Thoracic aorta (tissue), 2 donors: ENCODE measurements around the gene SLC8A1. TPM values are rescaled to one million over a fixed set of nuclear protein-coding genes. Genes with fewer than 3 reads are reported as not detected.

Experiments
- ATAC-seq: fragments of 150-250 bp; one replicate; pipeline ENCODE4 v1.8.0; 2017; ENCODE audit warnings: low read depth; ENCODE audit not compliant: insufficient number of reproducible peaks, low FRiP score
- DNase-seq: peaks from one replicate; pipeline ENCODE4 v3.0.0-alpha.2; 2020; ENCODE audit warnings: low spot score
- H3K27ac ChIP-seq, 2 donors: fragments of 200-600 bp; sonication (generic); 1 replicate in 1 of 2; 2 replicates in 1 of 2; pipeline ENCODE4 v1.5.1; 2016; ENCODE audit warnings: mild to moderate bottlenecking in 2 of 2, moderate library complexity in 2 of 2
- H3K27me3 ChIP-seq: fragments of 200-600 bp; sonication (generic); replicated peaks from 2 replicates; pipeline ENCODE4 v1.6.0; 2016; ENCODE audit warnings: mild to moderate bottlenecking; ENCODE audit not compliant: insufficient read depth
- H3K36me3 ChIP-seq: fragments of 200-600 bp; sonication (generic); one replicate; pipeline ENCODE4 v1.5.1; 2016
- H3K4me1 ChIP-seq, 2 donors: fragments of 200-600 bp; sonication (generic); 1 replicate in 1 of 2; 2 replicates in 1 of 2; pipeline versions ENCODE4 v1.5.1 to v1.6.0; 2016; ENCODE audit warnings: low read depth in 2 of 2, mild to moderate bottlenecking in 1 of 2; ENCODE audit not compliant: control insufficient read depth in 1 of 2
- H3K4me3 ChIP-seq: fragments of 200-600 bp; sonication (generic); 2 replicates; pipeline ENCODE4 v1.5.1; 2016; ENCODE audit warnings: mild to moderate bottlenecking
- H3K9me3 ChIP-seq: fragments of 200-600 bp; sonication (generic); 2 replicates; pipeline ENCODE4 v1.5.1; 2016
- total RNA-seq, 2 donors: library from RNA; depleted of rRNA; stranded (reverse); fragments of >200 nt; gene quantifications; one replicate each; pipeline versions ENCODE4 v1.1.0 to v1.2.3, GENCODE V29; 2016
- TF ChIP-seq, protein P1 (sequence below): fragments of 200-600 bp; sonication (generic); IDR thresholded peaks from one replicate; pipeline ENCODE4 v1.5.1; 2019; ENCODE audit warnings: antibody characterized with exemption

Gene SLC8A1
- total RNA-seq, 2 donors from 2014 or later: 13.7 to 31.2 TPM

- DNase-seq (no peak), ATAC-seq (peak; percentile 63)
- H3K36me3 ChIP-seq: no peaks in the 10 kb centered on the region
- TF ChIP-seq, protein P1, sequence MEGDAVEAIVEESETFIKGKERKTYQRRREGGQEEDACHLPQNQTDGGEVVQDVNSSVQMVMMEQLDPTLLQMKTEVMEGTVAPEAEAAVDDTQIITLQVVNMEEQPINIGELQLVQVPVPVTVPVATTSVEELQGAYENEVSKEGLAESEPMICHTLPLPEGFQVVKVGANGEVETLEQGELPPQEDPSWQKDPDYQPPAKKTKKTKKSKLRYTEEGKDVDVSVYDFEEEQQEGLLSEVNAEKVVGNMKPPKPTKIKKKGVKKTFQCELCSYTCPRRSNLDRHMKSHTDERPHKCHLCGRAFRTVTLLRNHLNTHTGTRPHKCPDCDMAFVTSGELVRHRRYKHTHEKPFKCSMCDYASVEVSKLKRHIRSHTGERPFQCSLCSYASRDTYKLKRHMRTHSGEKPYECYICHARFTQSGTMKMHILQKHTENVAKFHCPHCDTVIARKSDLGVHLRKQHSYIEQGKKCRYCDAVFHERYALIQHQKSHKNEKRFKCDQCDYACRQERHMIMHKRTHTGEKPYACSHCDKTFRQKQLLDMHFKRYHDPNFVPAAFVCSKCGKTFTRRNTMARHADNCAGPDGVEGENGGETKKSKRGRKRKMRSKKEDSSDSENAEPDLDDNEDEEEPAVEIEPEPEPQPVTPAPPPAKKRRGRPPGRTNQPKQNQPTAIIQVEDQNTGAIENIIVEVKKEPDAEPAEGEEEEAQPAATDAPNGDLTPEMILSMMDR: no peak
- peak overlapping the region; percentile 37 for H3K4me3 ChIP-seq
- peak overlapping the region; percentile 60 to 81 for H3K27ac ChIP-seq
- peaks cover 34 to 58% of the 10 kb centered on the region in 2 donors for H3K4me1 ChIP-seq
- no peaks in the 10 kb centered on the region for H3K27me3 ChIP-seq
- H3K9me3 ChIP-seq: no peaks in the 10 kb centered on the region
Observed at GRCh38 chr2:40281021-40281940, 170.6 kb downstream of the SLC8A1 start.

GRCh38 chr2:40279482-40279881 is 172.4 kb downstream of the SLC8A1 start:
- H3K4me1 ChIP-seq: peaks cover 34 to 48% of the 10 kb centered on the region in 2 donors
- H3K4me3 ChIP-seq: peak overlapping the region; percentile 60

GRCh38 chr2:40279001-40279400 is 172.9 kb downstream of the SLC8A1 start:
- peaks cover 35 to 53% of the 10 kb centered on the region in 2 donors for H3K4me1 ChIP-seq
- peak overlapping the region in 1 of 2 donors; percentile 37 for H3K27ac ChIP-seq
- ATAC-seq: no peak
- no peaks in the 10 kb centered on the region for H3K36me3 ChIP-seq
- TF ChIP-seq, protein P1: no peak
- no peaks in the 10 kb centered on the region for H3K27me3 ChIP-seq
- H3K9me3 ChIP-seq: no peaks in the 10 kb centered on the region
- peak overlapping the region; percentile 60 for H3K4me3 ChIP-seq
- no peak for DNase-seq

More at GRCh38 chr2:40279482-40279881, 172.4 kb downstream of the SLC8A1 start:
- Histone ChIP-seq H3K9me3 (no peaks in the 10 kb centered on the region), H3K36me3 (no peaks in the 10 kb centered on the region), H3K27ac (peak overlapping the region in 1 of 2 donors; percentile 37), H3K27me3 (no peaks in the 10 kb centered on the region)
- TF ChIP-seq, protein P1: no peak
- ATAC-seq: no peak
- no peak for DNase-seq

DNA sequence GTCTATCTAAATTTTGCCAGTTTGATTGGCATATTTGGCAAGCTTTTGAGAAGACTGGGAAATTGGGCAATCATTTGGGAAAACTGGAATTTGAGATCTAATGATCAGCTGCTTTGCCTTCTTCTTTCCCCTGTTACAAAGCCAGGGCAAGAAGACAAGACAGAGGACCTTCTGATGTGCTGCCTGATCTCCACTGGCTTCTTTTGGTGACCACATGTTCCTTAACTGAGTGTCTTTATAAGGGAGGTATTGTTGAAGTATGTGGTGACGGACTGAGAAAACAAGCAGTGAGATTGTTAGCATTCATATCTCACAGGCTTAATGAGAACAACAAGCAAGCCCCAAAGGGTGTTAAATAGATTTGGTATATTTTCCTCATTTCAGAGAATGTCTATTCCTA is 175.8 kb downstream of the SLC8A1 start:
- Histone ChIP-seq H3K36me3 (no peaks in the 10 kb centered on the region), H3K4me1 (peaks cover 20 to 41% of the 10 kb centered on the region in 2 donors), H3K4me3 (no peak overlapping the region), H3K9me3 (no peaks in the 10 kb centered on the region), H3K27ac (no peak overlapping the region), H3K27me3 (no peaks in the 10 kb centered on the region)
- no peak for ATAC-seq
- TF ChIP-seq, protein P1: no peak
- no peak for DNase-seq

DNA sequence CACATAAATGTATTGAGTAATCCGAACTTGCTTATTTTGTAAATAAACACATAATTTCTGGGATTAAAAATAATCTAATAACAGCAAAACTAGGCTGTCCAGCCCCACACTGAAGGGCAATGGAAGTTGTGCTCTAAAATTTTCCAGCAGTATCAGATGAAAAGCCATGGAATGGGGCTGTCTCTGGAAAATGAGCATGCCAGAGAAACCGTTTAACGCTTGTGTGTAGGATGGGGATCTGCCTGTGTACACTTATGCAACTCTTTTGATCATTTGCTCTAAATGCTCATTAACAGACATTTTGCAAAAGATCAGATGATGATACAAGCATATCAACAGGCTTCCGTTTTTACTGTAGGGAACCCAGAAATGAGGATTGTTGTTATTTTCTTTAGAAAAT is 177.6 kb downstream of the SLC8A1 start:
- ATAC-seq (no peak), DNase-seq (no peak)
- Histone ChIP-seq H3K27me3 (no peaks in the 10 kb centered on the region), H3K27ac (no peak overlapping the region), H3K36me3 (no peaks in the 10 kb centered on the region), H3K9me3 (no peaks in the 10 kb centered on the region), H3K4me3 (no peak overlapping the region), H3K4me1 (peaks cover 8 to 30% of the 10 kb centered on the region in 2 donors)
- TF ChIP-seq, protein P1: no peak
